Thyroid gland (tissue), 4 donors: ENCODE measurements around the gene RNF34. TPM values are rescaled to one million over a fixed set of nuclear protein-coding genes. Genes with fewer than 3 reads are reported as not detected.
"Not testable (repeated sequence)": the region's sequence is repeated elsewhere in the genome, so short reads cannot be mapped to it uniquely, and the experiment has no call there.

ENCODE experiments used
- DNase-seq, 2 donors: peaks; one replicate each; pipeline ENCODE4 v3.0.0-alpha.2; 2019
- H3K27ac ChIP-seq, 3 donors: fragments of 200-600 bp; sonication (generic); 1 replicate in 2 of 3; 2 replicates in 1 of 3; pipeline ENCODE4 v1.5.1; 2016 to 2019; ENCODE audit warnings: mild to moderate bottlenecking in 1 of 3, moderate library complexity in 1 of 3
- H3K27me3 ChIP-seq: fragments of 200-600 bp; sonication (generic); one replicate; pipeline ENCODE4 v1.5.1; 2019
- H3K36me3 ChIP-seq, 2 donors: fragments of 200-600 bp; sonication (generic); one replicate each; pipeline ENCODE4 v1.5.1; 2016 to 2019
- H3K4me1 ChIP-seq, 2 donors: fragments of 200-600 bp; sonication (generic); one replicate each; pipeline ENCODE4 v1.5.1; 2017 to 2019
- H3K4me3 ChIP-seq, 3 donors: fragments of 200-600 bp; sonication (generic); replicated peaks in 1 of 3; 1 replicate in 2 of 3; 2 replicates in 1 of 3; pipeline ENCODE4 v1.5.1; 2016; ENCODE audit warnings: mild to moderate bottlenecking in 1 of 3
- H3K9me3 ChIP-seq: fragments of 200-600 bp; sonication (generic); one replicate; pipeline ENCODE4 v1.5.1; 2017
- POLR2A ChIP-seq, 2 donors: fragments of 450-650 bp; IDR thresholded peaks; one replicate each; pipeline ENCODE4 v1.6.1; 2017; ENCODE audit warnings: antibody characterized with exemption in 2 of 2, mild to moderate bottlenecking in 2 of 2, moderate library complexity in 1 of 2
- WGBS, 2 donors: methylation state at CpG; one replicate each; pipeline ENCODE4 v1.1.5; 2017; 5-methylcytosine and 5-hydroxymethylcytosine counted together
- intact Hi-C: fragments of 100-400 bp; cut with DNase I; formaldehyde crosslinking; loops from one replicate; pipeline ENCODE4 v1.15.1; 2023
- total RNA-seq, 4 donors: library from RNA; depleted of rRNA; stranded (reverse); fragments of >200 nt; gene quantifications; one replicate each; pipeline ENCODE4 v1.2.3, GENCODE V29; 2016
- TF ChIP-seq, protein P1 (sequence below), 6 experiments: fragments of 200-600 bp in 3 of 6; fragments of 450-650 bp in 3 of 6; sonication (generic) in 3 of 6; IDR thresholded peaks; one replicate each; pipeline ENCODE4 v1.5.1; 2016 to 2019; ENCODE audit warnings: antibody characterized with exemption in 6 of 6, mild to moderate bottlenecking in 2 of 6, inconsistent platforms in 1 of 6, moderate library complexity in 1 of 6

RNF34 gene
- total RNA-seq, 4 donors from 2014 or later, result 38.7 to 64.0 (median 55.4) TPM

- intact Hi-C loops, result no loop called here
Measured at GRCh38 chr12:121378736-121379135, 21.2 kb upstream of the RNF34 start.

GRCh38 chr12:121379945-121380344 is 20.0 kb upstream of the RNF34 start:
- intact Hi-C loops, result no loop called here
- no peaks in the 10 kb centered on the region for H3K36me3 ChIP-seq
- 91 to 92% methylated on average over 10 of the region's 10 CpGs for WGBS, 2 donors
- no peak for DNase-seq
- no peak for TF ChIP-seq POLR2A (IDR thresholded peaks at IDR 0.05)
- TF ChIP-seq, protein P1, sequence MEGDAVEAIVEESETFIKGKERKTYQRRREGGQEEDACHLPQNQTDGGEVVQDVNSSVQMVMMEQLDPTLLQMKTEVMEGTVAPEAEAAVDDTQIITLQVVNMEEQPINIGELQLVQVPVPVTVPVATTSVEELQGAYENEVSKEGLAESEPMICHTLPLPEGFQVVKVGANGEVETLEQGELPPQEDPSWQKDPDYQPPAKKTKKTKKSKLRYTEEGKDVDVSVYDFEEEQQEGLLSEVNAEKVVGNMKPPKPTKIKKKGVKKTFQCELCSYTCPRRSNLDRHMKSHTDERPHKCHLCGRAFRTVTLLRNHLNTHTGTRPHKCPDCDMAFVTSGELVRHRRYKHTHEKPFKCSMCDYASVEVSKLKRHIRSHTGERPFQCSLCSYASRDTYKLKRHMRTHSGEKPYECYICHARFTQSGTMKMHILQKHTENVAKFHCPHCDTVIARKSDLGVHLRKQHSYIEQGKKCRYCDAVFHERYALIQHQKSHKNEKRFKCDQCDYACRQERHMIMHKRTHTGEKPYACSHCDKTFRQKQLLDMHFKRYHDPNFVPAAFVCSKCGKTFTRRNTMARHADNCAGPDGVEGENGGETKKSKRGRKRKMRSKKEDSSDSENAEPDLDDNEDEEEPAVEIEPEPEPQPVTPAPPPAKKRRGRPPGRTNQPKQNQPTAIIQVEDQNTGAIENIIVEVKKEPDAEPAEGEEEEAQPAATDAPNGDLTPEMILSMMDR (IDR thresholded peaks at IDR 0.05), result no peak
- no peak overlapping the region for H3K4me3 ChIP-seq
- no peak overlapping the region for H3K27ac ChIP-seq
- no peaks in the 10 kb centered on the region for H3K9me3 ChIP-seq
- H3K27me3 ChIP-seq, result no peaks in the 10 kb centered on the region
- no peaks in the 10 kb centered on the region for H3K4me1 ChIP-seq

More at GRCh38 chr12:121378736-121379135, 21.2 kb upstream of the RNF34 start:
- Histone ChIP-seq H3K36me3 (no peaks in the 10 kb centered on the region), H3K4me3 (no peak overlapping the region), H3K4me1 (no peaks in the 10 kb centered on the region), H3K27me3 (no peaks in the 10 kb centered on the region), H3K27ac (no peak overlapping the region), H3K9me3 (no peaks in the 10 kb centered on the region)
- TF ChIP-seq, protein P1 (IDR thresholded peaks at IDR 0.05), result no peak
- no peak for TF ChIP-seq POLR2A (IDR thresholded peaks at IDR 0.05)
- WGBS, 2 donors, result 77 to 79% methylated on average over 5 of the region's 5 CpGs
- DNase-seq, result no peak

GRCh38 chr12:121383601-121384021 is 16.3 kb upstream of the RNF34 start:
- no peaks in the 10 kb centered on the region for H3K36me3 ChIP-seq
- 92 to 95% methylated on average over 9 of the region's 9 CpGs for WGBS, 2 donors
- H3K27ac ChIP-seq, result no peak overlapping the region
- intact Hi-C loops, result no loop called here
- DNase-seq, result no peak
- no peaks in the 10 kb centered on the region for H3K27me3 ChIP-seq
- no peak for TF ChIP-seq POLR2A (IDR thresholded peaks at IDR 0.05)
- TF ChIP-seq, protein P1 (IDR thresholded peaks at IDR 0.05), result no peak
- no peaks in the 10 kb centered on the region for H3K9me3 ChIP-seq
- no peak overlapping the region for H3K4me3 ChIP-seq
- no peaks in the 10 kb centered on the region for H3K4me1 ChIP-seq

GRCh38 chr12:121384891-121385290 is 15.0 kb upstream of the RNF34 start:
- H3K27me3 ChIP-seq, H3K4me1 ChIP-seq, intact Hi-C loops, DNase-seq, H3K27ac ChIP-seq, H3K36me3 ChIP-seq, H3K9me3 ChIP-seq, H3K4me3 ChIP-seq: not testable (repeated sequence)
- 73 to 78% methylated on average over 6 of the region's 6 CpGs for WGBS, 2 donors

DNA sequence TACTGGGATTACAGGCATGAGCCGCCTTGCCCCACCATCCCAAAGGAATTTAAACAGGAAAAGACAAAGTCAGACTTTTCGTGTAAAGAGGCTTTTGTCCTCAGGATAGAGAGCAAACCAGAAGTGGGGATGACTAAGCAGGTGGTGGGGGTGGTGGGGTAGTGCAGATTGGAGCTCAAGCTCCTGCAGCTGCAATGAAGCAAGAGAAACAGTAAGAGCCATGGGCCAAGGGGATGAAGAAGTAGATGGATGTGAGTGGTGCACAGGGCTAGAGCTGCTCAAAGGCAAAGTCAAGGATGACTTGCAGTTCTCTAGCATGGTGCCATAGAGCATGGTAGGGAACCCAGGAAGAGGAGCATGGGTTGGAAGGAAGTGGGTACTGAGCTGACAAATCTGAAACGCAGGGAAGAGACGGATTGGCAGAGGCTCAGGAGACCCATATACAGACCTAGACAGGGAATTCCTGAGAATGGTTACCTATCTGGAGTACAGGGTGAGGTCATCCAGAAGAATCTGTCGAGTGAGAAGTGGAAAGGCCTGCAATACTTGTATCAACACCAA is 11.4 kb upstream of the RNF34 start:
- Histone ChIP-seq H3K9me3 (no peaks in the 10 kb centered on the region), H3K27ac (no peak overlapping the region), H3K4me3 (no peak overlapping the region), H3K36me3 (no peaks in the 10 kb centered on the region), H3K27me3 (no peaks in the 10 kb centered on the region), H3K4me1 (no peaks in the 10 kb centered on the region)
- 64 to 72% methylated on average over 5 of the region's 5 CpGs for WGBS, 2 donors
- TF ChIP-seq POLR2A (IDR thresholded peaks at IDR 0.05), result no peak
- TF ChIP-seq, protein P1 (IDR thresholded peaks at IDR 0.05), result no peak
- intact Hi-C loops, result no loop called here
- DNase-seq, result no peak
